GM12865 (cell line): ENCODE results near the gene OBI1.

Experiments
- DNase-seq: peaks from one replicate; pipeline ENCODE4 v3.0.0; 2010; ENCODE audit warnings: low read depth
- H3K4me3 ChIP-seq: 2 replicates; pipeline ENCODE4 v1.5.1; 2011; ENCODE audit warnings: mild to moderate bottlenecking, low read depth, low read length, control low read depth
- TF ChIP-seq, protein P1 (sequence below): IDR thresholded peaks from 2 replicates; pipeline ENCODE4 v1.5.1; 2011; ENCODE audit warnings: low read length, control low read depth, low read depth, inconsistent platforms; ENCODE audit not compliant: insufficient read depth; ENCODE audit errors: missing control alignments

Gene OBI1

GRCh38 chr13:78604782-78605611 lies 54.0 kb downstream of the OBI1 start:
- no peak for DNase-seq
- H3K4me3 ChIP-seq, result no peak overlapping the region
- TF ChIP-seq, protein P1, sequence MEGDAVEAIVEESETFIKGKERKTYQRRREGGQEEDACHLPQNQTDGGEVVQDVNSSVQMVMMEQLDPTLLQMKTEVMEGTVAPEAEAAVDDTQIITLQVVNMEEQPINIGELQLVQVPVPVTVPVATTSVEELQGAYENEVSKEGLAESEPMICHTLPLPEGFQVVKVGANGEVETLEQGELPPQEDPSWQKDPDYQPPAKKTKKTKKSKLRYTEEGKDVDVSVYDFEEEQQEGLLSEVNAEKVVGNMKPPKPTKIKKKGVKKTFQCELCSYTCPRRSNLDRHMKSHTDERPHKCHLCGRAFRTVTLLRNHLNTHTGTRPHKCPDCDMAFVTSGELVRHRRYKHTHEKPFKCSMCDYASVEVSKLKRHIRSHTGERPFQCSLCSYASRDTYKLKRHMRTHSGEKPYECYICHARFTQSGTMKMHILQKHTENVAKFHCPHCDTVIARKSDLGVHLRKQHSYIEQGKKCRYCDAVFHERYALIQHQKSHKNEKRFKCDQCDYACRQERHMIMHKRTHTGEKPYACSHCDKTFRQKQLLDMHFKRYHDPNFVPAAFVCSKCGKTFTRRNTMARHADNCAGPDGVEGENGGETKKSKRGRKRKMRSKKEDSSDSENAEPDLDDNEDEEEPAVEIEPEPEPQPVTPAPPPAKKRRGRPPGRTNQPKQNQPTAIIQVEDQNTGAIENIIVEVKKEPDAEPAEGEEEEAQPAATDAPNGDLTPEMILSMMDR, result no peak

DNA sequence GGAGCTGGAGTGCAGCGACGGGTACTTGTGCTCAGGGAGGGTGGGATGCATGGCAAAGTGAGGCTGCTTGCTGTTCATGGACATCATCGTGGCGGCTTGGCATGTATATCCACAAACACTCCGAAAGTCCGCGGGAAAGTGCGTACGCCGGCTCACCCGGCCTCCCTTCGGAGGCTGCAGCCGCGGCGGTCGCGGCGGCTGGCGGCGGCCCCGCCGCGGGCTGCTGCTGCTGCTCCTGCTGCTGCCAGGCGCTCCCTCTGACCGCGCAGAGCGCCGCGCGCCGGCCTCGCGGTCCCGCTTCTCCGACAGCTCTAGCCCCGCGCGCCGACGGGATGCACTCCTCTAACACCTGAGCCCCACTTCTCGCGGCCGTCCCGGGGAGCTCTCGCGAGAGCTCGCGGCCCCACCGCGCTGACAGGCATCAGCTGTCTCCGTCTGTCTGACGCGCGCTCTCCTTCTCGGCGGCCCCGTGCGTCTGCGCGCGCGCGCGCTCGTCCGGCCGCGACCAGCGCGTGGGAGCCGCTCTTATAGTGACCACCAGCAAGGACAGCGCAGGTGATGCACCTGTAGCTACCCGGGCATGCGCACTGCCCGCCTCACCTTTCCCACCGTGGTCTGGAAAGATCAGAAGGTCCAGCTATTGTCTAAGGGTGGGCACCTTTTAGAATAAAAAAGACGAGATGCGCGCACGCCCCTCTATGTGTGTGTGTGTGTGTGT lies 55.6 kb downstream of the OBI1 start, which contains the start of gene POU4F1:
Gene POU4F1 (minus strand): TSS at position 313 of the 718 bp plus-strand sequence. CDS start 226 bp downstream, at position 87.
- H3K4me3 ChIP-seq, result peak within 1 kb of the TSS; percentile 43
- TF ChIP-seq, protein P1, result no peak
- DNase-seq, result peak; percentile 85

DNA sequence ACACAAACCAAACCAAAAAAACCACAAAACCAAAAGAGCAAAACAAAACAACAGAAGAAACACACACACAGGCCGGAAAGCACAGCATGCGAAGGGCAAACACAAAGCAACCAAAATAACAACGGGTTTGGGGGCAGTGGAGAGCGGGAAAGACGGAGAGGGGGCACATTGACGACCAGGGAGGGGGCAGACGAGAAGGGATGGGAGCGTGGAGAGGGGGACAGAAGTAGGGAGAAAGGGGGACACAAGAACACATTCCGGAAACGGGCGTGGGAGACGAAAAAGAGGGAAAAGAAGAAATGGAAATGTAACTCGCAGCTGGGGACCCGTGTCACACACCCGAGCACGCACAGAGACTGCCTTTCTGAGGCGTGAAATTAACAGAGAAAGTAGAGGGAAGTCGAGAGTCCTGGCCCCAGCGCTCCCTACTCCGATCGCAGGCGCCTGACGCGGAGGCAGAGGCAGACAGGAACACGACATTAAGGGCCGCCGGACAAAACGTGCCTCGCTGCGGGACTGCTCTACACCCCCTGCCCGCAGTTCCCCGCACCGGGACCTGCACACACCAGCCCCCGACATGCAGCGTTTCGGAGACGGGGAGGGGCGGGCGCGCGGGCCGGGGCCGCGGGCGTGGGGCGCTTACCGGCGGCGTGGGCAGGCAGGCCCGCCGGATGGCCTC lies 56.3 kb downstream of the OBI1 start:
- TF ChIP-seq, protein P1, result no peak
- peak; percentile 28 for DNase-seq
- H3K4me3 ChIP-seq, result peak overlapping the region; percentile 43

DNA sequence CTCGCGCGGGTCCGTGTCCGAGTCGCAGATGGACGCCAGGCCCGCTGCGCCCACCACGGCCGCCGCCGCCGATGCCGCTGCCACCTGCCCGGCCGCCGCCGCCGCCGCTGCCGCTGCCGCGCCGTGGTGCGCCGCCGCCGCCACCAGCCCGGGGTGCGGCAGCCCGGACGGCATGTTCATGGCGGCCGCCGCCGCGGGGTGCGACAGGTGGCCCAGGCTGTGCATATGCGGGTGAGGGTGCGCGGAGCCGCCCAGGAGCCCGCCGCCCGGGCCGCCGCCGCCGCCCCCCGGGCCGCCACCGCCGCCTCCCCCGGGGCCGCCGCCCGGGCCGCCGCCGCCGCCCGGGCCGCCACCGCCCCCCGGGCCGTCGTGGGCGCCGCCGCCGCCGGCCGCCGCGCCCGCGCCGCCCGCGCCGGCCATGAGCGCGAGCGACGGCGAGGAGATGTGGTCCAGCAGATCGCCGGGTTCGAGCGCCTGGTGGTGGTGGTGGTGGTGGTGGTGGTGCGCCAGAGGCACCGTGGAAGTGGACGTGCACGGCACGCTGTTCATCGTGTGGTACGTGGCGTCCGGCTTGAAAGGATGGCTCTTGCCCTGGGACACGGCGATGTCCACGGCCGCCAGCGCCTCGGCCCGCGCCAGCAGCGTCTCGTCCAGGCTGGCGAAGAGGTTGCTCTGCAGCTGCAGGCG lies 56.9 kb downstream of the OBI1 start:
- H3K4me3 ChIP-seq, result peak overlapping the region; percentile 43
- DNase-seq, result no peak
- TF ChIP-seq, protein P1, result no peak

DNA sequence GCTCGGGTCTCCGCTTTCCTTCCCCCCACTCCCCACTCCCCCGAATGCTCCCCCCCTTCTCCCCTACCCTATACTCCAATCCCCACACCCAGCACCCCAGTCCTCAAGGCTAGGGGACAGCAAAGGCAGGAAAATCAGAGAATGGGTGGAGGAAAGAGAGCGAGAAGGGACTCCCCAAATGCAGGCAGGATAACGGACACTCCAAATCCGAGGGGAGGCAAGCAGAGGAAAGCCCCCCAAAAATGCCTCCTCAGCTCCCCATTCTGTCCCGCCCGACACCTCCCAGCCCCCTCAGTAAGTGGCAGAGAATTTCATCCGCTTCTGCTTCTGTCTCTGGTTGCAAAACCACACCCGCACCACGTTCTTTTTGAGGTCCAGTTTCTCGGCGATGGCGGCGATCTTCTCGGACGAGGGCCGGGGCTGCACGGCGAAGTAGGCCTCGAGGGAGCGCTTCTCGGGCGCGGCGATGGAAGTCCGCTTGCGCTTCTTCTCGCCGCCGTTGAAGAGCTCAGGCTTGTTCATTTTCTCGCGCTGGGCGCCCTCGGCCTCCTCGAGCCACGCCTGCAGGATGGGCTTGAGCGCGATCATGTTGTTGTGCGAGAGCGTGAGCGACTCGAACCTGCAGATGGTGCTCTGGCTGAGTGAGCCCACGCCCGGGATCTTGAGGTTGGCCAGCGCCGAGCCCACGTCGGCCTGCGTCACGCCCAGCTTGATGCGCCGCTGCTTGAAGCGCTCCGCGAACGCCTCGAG lies 57.7 kb downstream of the OBI1 start:
- no peak overlapping the region for H3K4me3 ChIP-seq
- peak; percentile 24 for DNase-seq
- TF ChIP-seq, protein P1, result no peak
